ENCODE results near the gene SSH2.
A peak's percentile ranks its signal among the peaks of the same experiment; 100 is the strongest.

Gene SSH2

DNA sequence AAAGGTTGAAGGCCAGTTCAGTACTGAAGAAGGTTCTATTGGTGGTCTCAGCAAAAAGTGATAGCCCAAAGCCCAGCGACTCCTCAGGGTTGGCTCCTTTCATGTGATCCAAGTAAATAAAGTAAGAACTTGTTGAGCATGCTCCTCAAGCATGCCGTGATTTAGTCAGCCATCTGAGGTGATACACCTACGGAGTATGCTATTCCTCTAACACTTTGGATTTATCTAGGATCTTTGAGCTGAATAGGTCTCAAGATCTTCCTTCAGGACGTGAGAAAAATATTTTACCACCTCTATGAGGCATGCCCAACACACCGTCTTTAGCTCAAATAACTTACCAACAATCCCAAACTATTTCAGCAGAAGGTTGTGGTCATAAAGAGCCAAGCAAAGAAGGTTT lies 154.0 kb downstream of the SSH2 start:
- no peak for DNase-seq

- DNase-seq = no peak
Observed at GRCh38 chr17:29772981-29773380, 157.0 kb downstream of the SSH2 start.

DNA sequence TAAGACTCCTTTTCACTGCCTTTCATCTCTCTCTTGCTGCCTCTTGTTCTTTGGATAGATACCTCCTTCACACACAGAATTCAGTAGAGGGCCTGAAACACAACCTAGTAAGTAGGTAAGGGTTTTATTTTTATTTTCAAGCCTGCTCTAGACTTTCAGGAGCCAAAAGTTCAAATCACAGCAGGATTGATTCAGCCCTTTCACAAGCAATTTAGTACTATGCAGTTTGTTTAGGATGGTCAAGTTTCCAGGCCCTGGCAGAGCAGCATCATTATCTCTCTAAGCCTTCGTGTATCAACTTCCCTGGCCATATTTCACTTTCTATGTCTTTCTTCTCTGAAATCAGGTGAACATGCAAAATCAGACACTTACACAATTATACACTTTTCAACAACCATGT lies 158.5 kb downstream of the SSH2 start:
- no peak for DNase-seq

DNA sequence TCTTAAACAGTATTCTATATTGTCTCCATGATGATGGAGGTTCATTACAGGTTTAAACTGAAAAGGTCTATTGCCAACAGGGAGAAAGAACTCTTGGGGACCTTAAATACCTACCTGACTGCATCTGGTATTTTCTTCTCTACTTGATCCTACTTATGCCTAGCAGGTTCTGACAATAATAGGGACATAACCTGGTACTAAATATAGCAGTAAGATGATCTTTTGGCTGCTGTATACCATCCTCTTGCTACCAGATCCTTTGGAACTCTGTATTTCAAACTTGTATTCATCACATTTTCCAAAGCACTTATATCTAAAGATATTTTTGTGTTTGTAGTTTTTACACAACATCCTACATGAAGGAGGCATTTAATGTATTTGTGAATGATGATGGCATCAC lies 160.8 kb downstream of the SSH2 start:
- no peak for DNase-seq

GRCh38 chr17:29766796-29767327 lies 163.2 kb downstream of the SSH2 start:
- no peak for DNase-seq

DNA sequence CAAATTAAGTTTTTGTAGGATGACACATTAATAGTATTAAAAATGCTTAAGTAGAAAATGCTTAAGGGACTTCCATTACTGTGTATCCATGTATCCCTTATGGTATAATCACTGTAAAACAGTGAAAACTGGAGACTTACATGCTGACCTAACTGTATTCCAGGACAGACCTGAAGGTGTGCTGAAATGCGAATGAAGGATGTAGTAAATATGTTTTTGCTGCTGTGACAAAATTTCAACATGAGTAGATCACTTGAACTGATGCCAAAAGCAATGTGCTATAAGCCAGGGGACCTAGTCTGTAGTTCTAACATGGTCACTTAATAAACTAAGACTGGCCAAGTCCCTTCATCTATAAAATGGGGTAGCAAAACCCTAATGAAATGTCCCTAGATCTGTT lies 165.3 kb downstream of the SSH2 start:
- no peak for DNase-seq

DNA sequence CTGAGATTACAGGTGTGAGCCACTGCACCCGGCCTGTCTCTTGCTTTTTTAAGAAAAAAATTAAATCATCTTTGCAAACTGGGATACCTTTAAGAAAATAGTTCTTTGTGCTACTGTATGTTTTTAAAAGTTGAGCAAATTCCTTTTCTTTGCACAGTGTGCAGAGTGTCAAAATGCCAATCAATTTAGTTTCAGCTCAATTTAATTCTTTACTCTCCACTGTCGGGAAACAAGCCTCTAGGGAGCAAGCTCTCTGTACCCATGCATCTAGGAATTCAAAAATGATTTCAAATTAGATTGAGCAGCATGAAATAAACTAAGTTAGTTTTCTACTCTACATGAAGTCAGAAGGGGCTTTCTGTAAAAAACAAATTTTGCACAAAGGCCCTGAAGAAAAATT lies 165.8 kb downstream of the SSH2 start:
- DNase-seq = no peak

DNA sequence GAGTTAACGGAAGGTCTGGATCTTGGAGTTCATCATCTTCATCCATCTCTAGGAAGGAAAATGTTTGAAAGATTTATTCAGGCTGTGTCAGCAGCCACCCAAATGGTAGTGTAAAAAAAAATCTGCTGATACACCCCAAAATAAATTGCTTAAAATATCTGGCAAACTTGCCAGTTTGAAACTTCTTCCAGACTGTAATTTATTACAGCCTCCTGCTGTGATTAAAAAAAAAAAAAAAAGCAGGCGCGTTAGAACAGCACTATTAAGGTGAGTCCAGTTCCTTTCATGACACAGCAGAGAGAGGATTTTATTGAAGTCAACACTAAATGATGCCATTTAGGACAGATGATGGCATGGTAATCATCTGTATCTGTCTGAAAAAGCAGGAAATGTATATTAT lies 166.8 kb downstream of the SSH2 start:
- DNase-seq = no peak

- DNase-seq = peak; percentile 95
Observed at GRCh38 chr17:29761040-29761761, 168.8 kb downstream of the SSH2 start.

DNA sequence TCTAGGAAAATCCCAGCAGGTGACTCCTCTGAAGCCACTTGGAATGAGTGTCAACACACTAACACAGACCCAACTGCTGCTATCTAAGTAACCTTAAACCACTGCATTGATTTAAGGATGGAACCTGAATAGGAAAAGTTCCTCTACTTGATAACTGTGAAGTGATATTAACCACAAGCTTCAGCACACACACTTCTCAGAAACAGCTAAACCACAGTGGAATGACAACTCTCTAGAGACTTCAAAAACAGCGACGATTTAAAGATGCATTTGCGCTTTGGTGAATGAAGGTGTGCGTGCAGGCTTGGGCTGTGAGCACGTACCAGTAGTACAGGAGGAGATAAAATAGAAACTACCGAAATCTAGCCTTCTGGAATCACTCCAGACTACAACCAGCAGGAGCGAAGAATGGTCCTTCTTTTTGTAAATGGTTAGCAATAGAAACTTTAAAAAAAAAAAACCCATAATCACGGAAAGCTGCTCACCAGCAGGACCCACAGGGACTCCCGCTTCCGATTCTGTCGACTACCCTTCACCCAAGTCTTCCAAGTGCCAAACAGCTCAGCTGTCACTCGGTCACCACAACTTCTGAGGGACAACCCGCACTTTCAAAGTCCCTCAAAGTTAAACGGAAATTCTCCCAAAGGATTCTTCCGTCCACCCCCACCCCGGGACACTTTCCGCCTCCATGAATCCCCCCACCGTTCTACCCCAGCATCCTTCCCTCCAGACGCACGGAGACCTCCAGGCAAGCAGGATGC lies 169.6 kb downstream of the SSH2 start:
- no peak for DNase-seq

- DNase-seq = no peak
Observed at GRCh38 chr17:29758255-29758654, 171.8 kb downstream of the SSH2 start.

GRCh38 chr17:29757788-29758187 lies 172.2 kb downstream of the SSH2 start:
- no peak for DNase-seq

DNA sequence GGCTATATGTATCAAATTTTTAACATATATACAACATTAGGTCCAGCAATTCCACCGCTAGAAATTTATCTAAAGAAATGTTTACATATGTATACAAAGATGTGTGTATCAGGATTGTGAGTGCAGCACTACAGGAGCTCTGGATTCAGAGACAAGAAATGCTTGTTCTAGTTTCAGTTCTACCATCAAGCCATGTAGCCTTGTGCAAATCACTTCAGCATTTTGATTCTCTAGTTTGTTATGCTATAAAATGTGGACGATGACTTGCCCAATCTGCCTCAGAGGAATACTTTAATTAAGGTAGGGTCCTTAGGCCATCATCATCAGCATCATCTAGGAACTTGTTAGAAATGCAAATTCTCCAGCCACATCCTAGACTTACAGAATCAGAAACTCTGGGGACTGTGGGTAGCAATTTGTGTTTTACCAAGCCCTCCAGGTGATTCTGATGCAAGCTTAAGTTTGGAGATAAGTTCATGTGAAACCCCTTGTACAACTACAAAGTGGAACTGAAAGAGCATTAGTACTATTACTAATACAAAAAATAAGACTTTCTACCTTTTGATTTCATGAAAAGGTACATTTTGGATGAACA lies 176.1 kb downstream of the SSH2 start:
- DNase-seq = no peak

- no peak for DNase-seq
Observed at GRCh38 chr17:29749045-29749825, 180.8 kb downstream of the SSH2 start.

- no peak for DNase-seq
Observed at GRCh38 chr17:29748400-29748799, 181.6 kb downstream of the SSH2 start.

- no peak for DNase-seq
Observed at GRCh38 chr17:29747660-29748059, 182.4 kb downstream of the SSH2 start.

DNA sequence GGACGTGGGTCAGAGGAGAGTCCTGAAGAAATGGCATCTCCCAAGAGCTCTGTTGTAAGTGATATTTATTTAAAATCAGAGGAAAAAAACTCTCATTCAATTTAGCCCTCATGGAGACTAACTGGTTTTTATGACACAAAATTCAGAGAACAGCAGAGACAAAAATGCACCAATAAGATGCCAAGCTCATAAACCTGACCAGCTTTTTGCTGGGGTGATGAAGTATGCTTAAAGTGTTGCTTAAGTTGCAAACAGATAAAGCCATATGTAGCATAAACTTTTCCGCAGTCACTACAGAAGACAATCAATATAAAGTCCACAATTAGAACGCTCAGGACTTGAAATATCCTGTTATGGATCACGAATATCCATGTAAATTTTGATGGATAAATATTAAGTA lies 183.4 kb downstream of the SSH2 start:
- no peak for DNase-seq

DNA sequence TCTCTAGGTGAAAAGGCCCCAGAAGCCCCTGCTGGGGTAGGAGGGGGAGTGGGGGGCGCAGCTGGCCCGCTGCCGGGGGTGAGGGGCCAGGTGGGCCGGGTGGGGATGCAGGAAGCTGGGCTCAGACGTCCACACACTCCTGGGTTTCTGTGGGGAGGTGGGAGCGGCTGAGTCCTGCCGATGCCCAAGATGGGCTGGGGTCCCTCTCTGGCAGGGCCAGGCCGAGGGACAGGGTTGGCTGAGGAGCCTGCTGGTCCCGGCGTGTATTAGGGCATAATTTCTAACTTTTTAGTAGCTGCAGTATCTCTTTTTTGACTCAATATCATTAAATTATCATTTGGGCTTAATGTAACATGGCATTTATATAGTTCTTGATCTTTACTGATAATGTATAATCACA lies 185.9 kb downstream of the SSH2 start:
- DNase-seq = no peak

DNA sequence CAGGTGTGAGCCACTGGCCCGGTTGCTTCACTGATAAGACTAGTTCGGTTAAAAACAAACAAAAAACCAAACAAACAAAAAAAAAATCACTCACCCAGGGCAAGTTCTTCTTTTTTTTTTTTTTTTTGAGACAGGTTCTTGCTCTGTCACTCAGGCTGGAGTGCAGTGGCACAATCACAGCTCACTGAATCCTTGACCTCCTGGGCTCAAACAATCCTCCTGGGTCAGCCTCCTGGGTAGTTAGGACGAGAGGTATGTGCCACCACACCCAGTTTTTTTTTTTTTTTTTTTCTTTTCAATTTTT lies 187.9 kb downstream of the SSH2 start:
- DNase-seq = no peak

GRCh38 chr17:29740017-29740416 lies 190.0 kb downstream of the SSH2 start:
- DNase-seq = peak; percentile 85

GRCh38 chr17:29734640-29735039 lies 195.4 kb downstream of the SSH2 start:
- no peak for DNase-seq

DNA sequence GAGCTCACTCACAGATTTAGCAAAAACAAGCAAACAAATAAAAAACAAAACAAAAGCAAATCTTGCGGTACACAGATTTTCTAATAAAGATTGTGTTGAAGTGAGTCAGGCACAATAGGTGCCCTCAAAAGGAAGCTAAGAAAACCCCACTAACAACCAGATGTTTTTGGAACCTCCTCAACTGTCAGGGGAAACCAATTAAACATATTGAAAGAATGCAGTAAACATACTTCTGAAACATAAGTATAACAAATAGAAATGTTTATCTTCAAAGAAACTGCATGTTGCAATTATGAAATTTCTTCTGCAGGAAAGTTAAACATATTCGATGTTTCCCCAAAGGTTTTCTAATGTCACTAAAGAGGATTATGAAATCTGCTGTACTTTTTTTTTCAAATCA lies 196.9 kb downstream of the SSH2 start:
- no peak for DNase-seq

DNA sequence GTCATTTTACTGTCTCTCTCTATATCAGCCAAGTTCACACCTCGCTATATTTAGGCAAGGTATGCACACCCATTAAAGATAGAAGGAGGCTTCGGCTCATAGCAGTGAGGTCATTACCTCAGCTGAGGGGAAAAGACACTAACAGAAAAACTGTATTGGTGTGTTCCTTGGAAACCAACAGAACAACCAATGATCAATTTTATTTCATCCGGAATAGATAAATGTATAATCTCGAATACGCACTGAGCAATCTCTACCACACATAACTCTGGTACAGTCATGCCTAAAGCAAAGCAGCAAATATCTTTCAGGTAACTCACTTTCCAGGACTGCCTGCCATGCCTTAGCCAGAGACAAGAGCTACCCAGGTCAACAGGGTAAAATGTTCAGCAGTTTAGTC lies 197.4 kb downstream of the SSH2 start:
- DNase-seq = peak; percentile 88

Data from islet precursor cell (in vitro differentiated cells).